SU-DHL-6 (cell line): ENCODE measurements around the gene ADM5.

Source experiments
- H2AFZ ChIP-seq: fragments of 200-600 bp; sonication (generic); 2 replicates; pipeline ENCODE4 v1.6.1; 2014; ENCODE audit warnings: low read depth, mild to moderate bottlenecking, moderate library complexity, mixed read lengths, antibody characterized with exemption, low read length; ENCODE audit not compliant: severe bottlenecking
- H3F3A ChIP-seq: fragments of 200-600 bp; shearing (Covaris generic); 2 replicates; pipeline ENCODE4 v1.6.0; 2016; ENCODE audit warnings: antibody characterized with exemption, mild to moderate bottlenecking; ENCODE audit not compliant: insufficient read depth
- H3K27ac ChIP-seq: fragments of 200-600 bp; sonication (generic); 2 replicates; pipeline ENCODE4 v1.5.1; 2016; ENCODE audit warnings: low read depth, mild to moderate bottlenecking, low read length, moderate library complexity, mixed read lengths
- H3K27me3 ChIP-seq: fragments of 200-600 bp; sonication (generic), shearing (Covaris generic); 2 replicates; pipeline ENCODE4 v1.6.0; 2014; ENCODE audit warnings: mild to moderate bottlenecking, low read length
- H3K36me3 ChIP-seq: fragments of 200-600 bp; sonication (generic); 2 replicates; pipeline ENCODE4 v1.6.1; 2014; ENCODE audit warnings: mild to moderate bottlenecking, low read length, mixed read lengths
- H3K4me2 ChIP-seq: fragments of 300-600, 200-600 bp; shearing (Covaris generic), sonication (generic); 2 replicates; pipeline ENCODE4 v1.6.0; 2014; ENCODE audit warnings: low read length, low read depth, mild to moderate bottlenecking; ENCODE audit not compliant: poor library complexity, severe bottlenecking
- H3K4me3 ChIP-seq: fragments of 200-600 bp; sonication (generic); 2 replicates; pipeline ENCODE4 v1.5.1; 2014; ENCODE audit warnings: antibody characterized with exemption, low read length, mild to moderate bottlenecking, mixed read lengths; ENCODE audit not compliant: insufficient read depth, poor library complexity, severe bottlenecking
- H3K79me2 ChIP-seq: fragments of 200-600 bp; sonication (generic); 2 replicates; pipeline ENCODE4 v1.6.1; 2014; ENCODE audit warnings: mild to moderate bottlenecking, low read length, moderate library complexity; ENCODE audit not compliant: insufficient read depth
- H3K9ac ChIP-seq: fragments of 200-600 bp; sonication (generic); 2 replicates; pipeline ENCODE4 v1.7.0; 2014; ENCODE audit warnings: mild to moderate bottlenecking, low read length
- H3K9me2 ChIP-seq: fragments of 200-600 bp; sonication (generic); replicated peaks from 2 replicates; pipeline ENCODE4 v1.6.1; 2014; ENCODE audit warnings: low read length; ENCODE audit not compliant: insufficient read depth
- H3K9me3 ChIP-seq: fragments of 200-600 bp; sonication (generic); 2 replicates; pipeline ENCODE4 v1.6.1; 2014; ENCODE audit warnings: low read length, mixed read lengths; ENCODE audit not compliant: insufficient read depth
- H4K20me1 ChIP-seq: fragments of 200-600 bp; sonication (generic); 2 replicates; pipeline ENCODE4 v1.6.1; 2014; ENCODE audit warnings: low read depth, mild to moderate bottlenecking, antibody characterized with exemption, low read length, moderate library complexity, mixed read lengths
- EZH2phosphoT487 ChIP-seq: fragments of 200-600 bp; sonication (generic), shearing (Covaris generic); conservative IDR thresholded peaks from 2 replicates; pipeline ENCODE4 v1.6.1; 2018; ENCODE audit warnings: mild to moderate bottlenecking, antibody characterized with exemption, low read length, moderate library complexity, mixed read lengths
- TF ChIP-seq, protein P1 (sequence below): fragments of 200-600 bp; sonication (generic); IDR thresholded peaks from one replicate; pipeline ENCODE4 v1.5.1; 2017; ENCODE audit warnings: antibody characterized with exemption, mild to moderate bottlenecking, low read length, moderate library complexity; ENCODE audit not compliant: insufficient read depth, poor library complexity, severe bottlenecking

The ADM5 gene

DNA sequence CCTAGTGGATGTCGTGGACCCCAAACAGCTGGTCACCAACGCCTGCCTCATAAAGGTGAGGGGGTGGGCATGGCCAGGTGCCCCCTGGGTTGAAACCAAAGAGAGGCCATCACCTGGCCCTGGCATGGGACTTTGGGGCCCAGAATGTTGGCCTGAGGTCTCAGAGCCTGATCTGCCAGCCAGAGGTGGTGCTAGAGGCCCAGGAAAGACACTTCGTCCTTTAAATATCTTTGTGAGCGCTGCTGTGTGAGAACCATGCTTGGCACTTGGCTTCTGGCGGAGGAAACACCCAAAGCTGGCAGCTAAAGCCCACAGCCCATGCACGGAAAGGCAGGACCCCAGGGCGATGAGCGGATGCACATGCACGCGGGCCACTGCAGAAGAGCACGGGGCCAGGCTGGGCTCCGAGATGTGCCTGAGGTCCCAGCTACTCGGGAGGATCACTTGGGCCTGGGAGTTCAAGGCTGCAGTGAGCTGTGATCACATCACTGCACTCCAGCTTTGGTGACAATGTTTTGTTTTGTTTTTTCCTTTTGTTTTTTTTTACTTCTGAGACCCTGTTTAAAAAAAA lies 4.3 kb upstream of the ADM5 start:
- TF ChIP-seq, protein P1, sequence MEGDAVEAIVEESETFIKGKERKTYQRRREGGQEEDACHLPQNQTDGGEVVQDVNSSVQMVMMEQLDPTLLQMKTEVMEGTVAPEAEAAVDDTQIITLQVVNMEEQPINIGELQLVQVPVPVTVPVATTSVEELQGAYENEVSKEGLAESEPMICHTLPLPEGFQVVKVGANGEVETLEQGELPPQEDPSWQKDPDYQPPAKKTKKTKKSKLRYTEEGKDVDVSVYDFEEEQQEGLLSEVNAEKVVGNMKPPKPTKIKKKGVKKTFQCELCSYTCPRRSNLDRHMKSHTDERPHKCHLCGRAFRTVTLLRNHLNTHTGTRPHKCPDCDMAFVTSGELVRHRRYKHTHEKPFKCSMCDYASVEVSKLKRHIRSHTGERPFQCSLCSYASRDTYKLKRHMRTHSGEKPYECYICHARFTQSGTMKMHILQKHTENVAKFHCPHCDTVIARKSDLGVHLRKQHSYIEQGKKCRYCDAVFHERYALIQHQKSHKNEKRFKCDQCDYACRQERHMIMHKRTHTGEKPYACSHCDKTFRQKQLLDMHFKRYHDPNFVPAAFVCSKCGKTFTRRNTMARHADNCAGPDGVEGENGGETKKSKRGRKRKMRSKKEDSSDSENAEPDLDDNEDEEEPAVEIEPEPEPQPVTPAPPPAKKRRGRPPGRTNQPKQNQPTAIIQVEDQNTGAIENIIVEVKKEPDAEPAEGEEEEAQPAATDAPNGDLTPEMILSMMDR = no peak
- TF ChIP-seq EZH2phosphoT487 = no peak
- Histone ChIP-seq H4K20me1 (peaks cover 10% of the 10 kb centered on the region; the same call in 1 of the 2 replicates), H3K4me2 (no peak overlapping the region), H2AFZ (no peak overlapping the region), H3K27me3 (no peaks in the 10 kb centered on the region), H3K27ac (no peak overlapping the region), H3F3A (peaks cover 11% of the 10 kb centered on the region), H3K9ac (no peak overlapping the region), H3K36me3 (peaks cover 19% of the 10 kb centered on the region), H3K4me3 (no peak overlapping the region), H3K79me2 (peaks cover 20% of the 10 kb centered on the region), H3K9me3 (no peaks in the 10 kb centered on the region), H3K9me2 (no peaks in the 10 kb centered on the region)

DNA sequence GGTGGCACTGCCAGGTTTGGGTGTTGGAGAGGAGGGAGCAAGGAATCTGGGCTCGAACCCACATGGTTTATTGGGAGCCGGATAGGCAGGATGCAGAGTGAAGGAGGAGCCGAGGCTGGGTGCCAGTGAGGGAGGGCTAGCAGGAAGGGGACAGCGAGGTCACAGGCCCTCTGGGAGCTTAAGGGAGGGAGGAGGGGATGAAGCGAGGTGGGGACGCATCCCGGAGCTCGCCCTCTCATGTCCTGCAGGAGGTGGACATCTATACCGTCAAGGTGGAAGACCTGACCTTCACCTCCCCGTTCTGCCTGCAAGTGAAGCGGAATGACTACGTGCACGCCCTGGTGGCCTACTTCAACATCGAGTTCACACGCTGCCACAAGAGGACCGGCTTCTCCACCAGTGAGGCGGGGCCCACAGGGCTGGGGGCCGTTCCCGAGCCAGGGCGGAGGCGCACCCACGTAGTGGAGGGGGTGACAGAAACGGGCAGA lies 3.5 kb upstream of the ADM5 start:
- H2AFZ ChIP-seq = no peak overlapping the region
- H3K79me2 ChIP-seq = peaks cover 13% of the 10 kb centered on the region
- no peak for TF ChIP-seq EZH2phosphoT487
- TF ChIP-seq, protein P1 = no peak
- H3K4me2 ChIP-seq = no peak overlapping the region
- no peaks in the 10 kb centered on the region for H3K27me3 ChIP-seq
- H3K9me2 ChIP-seq = no peaks in the 10 kb centered on the region
- H4K20me1 ChIP-seq = peaks cover 9% of the 10 kb centered on the region; the same call in 1 of the 2 replicates
- H3K36me3 ChIP-seq = peaks cover 18% of the 10 kb centered on the region
- H3K9ac ChIP-seq = no peak overlapping the region
- H3K27ac ChIP-seq = no peak overlapping the region
- H3F3A ChIP-seq = peaks cover 17% of the 10 kb centered on the region; the same call in 1 of the 2 replicates
- H3K4me3 ChIP-seq = no peak overlapping the region
- H3K9me3 ChIP-seq = no peaks in the 10 kb centered on the region

- H3K4me2 ChIP-seq = no peak overlapping the region
- peaks cover 17% of the 10 kb centered on the region; the same call in 1 of the 2 replicates for H3F3A ChIP-seq
- no peak for TF ChIP-seq EZH2phosphoT487
- TF ChIP-seq, protein P1 = no peak
- H3K79me2 ChIP-seq = 0 out of 2 replicates have a peak, but pooled peaks cover 8% of the 10 kb centered on the region
- H4K20me1 ChIP-seq = peaks cover 5% of the 10 kb centered on the region; the same call in 1 of the 2 replicates
- H3K9me2 ChIP-seq = no peaks in the 10 kb centered on the region
- H3K4me3 ChIP-seq = no peak overlapping the region
- H3K9ac ChIP-seq = no peak overlapping the region
- no peak overlapping the region for H2AFZ ChIP-seq
- H3K9me3 ChIP-seq = no peaks in the 10 kb centered on the region
- no peaks in the 10 kb centered on the region for H3K27me3 ChIP-seq
- H3K27ac ChIP-seq = no peak overlapping the region
- peaks cover 13% of the 10 kb centered on the region; the same call in 1 of the 2 replicates for H3K36me3 ChIP-seq
Observed at GRCh38 chr19:49686503-49687088, 2.8 kb upstream of the ADM5 start.
